GM23338 (cell line): ENCODE data around the gene RAP1GAP2. TPM values are rescaled to one million over a fixed set of nuclear protein-coding genes. Genes with fewer than 3 reads are reported as not detected.

Experiments
- EZH2 ChIP-seq: fragments of 200-600 bp; sonication (generic); IDR thresholded peaks from one replicate; pipeline ENCODE4 v1.8.0; 2017; ENCODE audit warnings: antibody characterized with exemption, mild to moderate bottlenecking, low read depth; ENCODE audit not compliant: unreplicated experiment
- EZH2phosphoT487 ChIP-seq: fragments of 200-600 bp; sonication (generic); IDR thresholded peaks from one replicate; pipeline ENCODE4 v1.8.1; 2018; ENCODE audit warnings: antibody characterized with exemption; ENCODE audit not compliant: unreplicated experiment
- JUNB ChIP-seq: IDR thresholded peaks from one replicate; pipeline ENCODE4 v1.6.1; 2016; ENCODE audit warnings: antibody characterized with exemption; ENCODE audit not compliant: unreplicated experiment
- ZNF114 ChIP-seq: fragments of 250-450 bp; sonication (Bioruptor Pico); IDR thresholded peaks from 2 replicates; pipeline ENCODE4 v1.5.0; 2020; ENCODE audit warnings: mild to moderate bottlenecking, moderate library complexity
- polyA plus RNA-seq: library from polyadenylated mRNA; unstranded; fragments of >200 nt; fragmentation: Nextera tagmentation; extraction: Ambion mirVana; gene quantifications from 2 replicates; pipeline ENCODE4 v1.2.1, GENCODE V29; 2016
- total RNA-seq: library from RNA; depleted of rRNA; stranded (reverse); fragments of >200 nt; shearing (Covaris generic); gene quantifications from 2 replicates; pipeline ENCODE4 v1.2.3, GENCODE V29; 2014
- TF ChIP-seq, protein P1 (sequence below): fragments of 250-450 bp; sonication (Bioruptor Pico); IDR thresholded peaks from 2 replicates; pipeline ENCODE4 v1.5.0; 2020; ENCODE audit warnings: mild to moderate bottlenecking, moderate library complexity
- TF ChIP-seq, protein P2 (sequence below): IDR thresholded peaks from one replicate; pipeline ENCODE4 v1.6.1; 2018; ENCODE audit warnings: antibody characterized with exemption; ENCODE audit not compliant: unreplicated experiment

RAP1GAP2 gene
- total and polyA plus RNA-seq, 2 experiments from 2014 or later, result 17.8 to 46.1 TPM

DNA sequence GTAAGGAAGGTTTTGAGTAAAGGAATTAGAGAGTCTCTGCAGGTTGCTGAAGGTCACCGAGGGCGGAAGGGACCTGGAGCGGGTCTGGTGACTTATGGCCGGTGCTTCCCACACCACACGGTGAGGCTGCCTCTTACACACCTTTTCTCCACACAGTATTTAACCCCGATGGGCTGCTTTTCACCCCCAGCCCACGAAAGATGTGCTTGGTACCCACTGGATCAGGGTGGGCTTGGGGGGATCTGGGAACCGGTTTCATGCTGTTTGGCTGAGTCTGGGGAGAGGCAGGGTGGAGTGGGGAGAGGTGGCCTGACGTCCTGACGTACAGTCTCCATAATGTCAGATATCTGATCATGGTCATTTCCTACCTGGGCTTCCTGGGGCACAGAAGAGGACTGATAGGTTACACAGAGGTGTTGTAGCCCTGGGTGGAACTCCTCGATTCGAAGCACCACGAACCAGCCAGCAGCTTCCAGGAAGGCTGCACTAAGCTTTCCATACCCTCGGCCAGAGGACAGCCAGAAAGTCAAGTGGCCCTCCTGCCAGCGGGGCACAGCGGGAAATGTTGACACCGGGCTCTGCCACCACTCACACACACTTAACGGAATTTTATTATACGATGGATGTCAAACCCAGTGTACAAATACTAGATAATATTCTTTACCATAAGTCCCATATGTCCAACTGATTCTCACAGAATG is 233.1 kb downstream of the RAP1GAP2 start (continued):
- TF ChIP-seq, protein P1, sequence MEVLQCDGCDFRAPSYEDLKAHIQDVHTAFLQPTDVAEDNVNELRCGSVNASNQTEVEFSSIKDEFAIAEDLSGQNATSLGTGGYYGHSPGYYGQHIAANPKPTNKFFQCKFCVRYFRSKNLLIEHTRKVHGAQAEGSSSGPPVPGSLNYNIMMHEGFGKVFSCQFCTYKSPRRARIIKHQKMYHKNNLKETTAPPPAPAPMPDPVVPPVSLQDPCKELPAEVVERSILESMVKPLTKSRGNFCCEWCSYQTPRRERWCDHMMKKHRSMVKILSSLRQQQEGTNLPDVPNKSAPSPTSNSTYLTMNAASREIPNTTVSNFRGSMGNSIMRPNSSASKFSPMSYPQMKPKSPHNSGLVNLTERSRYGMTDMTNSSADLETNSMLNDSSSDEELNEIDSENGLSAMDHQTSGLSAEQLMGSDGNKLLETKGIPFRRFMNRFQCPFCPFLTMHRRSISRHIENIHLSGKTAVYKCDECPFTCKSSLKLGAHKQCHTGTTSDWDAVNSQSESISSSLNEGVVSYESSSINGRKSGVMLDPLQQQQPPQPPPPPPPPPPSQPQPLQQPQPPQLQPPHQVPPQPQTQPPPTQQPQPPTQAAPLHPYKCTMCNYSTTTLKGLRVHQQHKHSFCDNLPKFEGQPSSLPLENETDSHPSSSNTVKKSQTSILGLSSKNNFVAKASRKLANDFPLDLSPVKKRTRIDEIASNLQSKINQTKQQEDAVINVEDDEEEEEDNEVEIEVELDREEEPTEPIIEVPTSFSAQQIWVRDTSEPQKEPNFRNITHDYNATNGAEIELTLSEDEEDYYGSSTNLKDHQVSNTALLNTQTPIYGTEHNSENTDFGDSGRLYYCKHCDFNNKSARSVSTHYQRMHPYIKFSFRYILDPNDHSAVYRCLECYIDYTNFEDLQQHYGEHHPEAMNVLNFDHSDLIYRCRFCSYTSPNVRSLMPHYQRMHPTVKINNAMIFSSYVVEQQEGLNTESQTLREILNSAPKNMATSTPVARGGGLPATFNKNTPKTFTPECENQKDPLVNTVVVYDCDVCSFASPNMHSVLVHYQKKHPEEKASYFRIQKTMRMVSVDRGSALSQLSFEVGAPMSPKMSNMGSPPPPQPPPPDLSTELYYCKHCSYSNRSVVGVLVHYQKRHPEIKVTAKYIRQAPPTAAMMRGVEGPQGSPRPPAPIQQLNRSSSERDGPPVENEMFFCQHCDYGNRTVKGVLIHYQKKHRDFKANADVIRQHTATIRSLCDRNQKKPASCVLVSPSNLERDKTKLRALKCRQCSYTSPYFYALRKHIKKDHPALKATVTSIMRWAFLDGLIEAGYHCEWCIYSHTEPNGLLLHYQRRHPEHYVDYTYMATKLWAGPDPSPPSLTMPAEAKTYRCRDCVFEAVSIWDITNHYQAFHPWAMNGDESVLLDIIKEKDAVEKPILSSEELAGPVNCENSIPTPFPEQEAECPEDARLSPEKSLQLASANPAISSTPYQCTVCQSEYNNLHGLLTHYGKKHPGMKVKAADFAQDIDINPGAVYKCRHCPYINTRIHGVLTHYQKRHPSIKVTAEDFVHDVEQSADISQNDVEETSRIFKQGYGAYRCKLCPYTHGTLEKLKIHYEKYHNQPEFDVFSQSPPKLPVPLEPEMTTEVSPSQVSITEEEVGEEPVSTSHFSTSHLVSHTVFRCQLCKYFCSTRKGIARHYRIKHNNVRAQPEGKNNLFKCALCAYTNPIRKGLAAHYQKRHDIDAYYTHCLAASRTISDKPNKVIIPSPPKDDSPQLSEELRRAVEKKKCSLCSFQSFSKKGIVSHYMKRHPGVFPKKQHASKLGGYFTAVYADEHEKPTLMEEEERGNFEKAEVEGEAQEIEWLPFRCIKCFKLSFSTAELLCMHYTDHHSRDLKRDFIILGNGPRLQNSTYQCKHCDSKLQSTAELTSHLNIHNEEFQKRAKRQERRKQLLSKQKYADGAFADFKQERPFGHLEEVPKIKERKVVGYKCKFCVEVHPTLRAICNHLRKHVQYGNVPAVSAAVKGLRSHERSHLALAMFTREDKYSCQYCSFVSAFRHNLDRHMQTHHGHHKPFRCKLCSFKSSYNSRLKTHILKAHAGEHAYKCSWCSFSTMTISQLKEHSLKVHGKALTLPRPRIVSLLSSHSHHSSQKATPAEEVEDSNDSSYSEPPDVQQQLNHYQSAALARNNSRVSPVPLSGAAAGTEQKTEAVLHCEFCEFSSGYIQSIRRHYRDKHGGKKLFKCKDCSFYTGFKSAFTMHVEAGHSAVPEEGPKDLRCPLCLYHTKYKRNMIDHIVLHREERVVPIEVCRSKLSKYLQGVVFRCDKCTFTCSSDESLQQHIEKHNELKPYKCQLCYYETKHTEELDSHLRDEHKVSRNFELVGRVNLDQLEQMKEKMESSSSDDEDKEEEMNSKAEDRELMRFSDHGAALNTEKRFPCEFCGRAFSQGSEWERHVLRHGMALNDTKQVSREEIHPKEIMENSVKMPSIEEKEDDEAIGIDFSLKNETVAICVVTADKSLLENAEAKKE (CRISPR knock-in tag), result no peak
- TF ChIP-seq JUNB, result no peak
- no peak for TF ChIP-seq EZH2
- TF ChIP-seq, protein P2, sequence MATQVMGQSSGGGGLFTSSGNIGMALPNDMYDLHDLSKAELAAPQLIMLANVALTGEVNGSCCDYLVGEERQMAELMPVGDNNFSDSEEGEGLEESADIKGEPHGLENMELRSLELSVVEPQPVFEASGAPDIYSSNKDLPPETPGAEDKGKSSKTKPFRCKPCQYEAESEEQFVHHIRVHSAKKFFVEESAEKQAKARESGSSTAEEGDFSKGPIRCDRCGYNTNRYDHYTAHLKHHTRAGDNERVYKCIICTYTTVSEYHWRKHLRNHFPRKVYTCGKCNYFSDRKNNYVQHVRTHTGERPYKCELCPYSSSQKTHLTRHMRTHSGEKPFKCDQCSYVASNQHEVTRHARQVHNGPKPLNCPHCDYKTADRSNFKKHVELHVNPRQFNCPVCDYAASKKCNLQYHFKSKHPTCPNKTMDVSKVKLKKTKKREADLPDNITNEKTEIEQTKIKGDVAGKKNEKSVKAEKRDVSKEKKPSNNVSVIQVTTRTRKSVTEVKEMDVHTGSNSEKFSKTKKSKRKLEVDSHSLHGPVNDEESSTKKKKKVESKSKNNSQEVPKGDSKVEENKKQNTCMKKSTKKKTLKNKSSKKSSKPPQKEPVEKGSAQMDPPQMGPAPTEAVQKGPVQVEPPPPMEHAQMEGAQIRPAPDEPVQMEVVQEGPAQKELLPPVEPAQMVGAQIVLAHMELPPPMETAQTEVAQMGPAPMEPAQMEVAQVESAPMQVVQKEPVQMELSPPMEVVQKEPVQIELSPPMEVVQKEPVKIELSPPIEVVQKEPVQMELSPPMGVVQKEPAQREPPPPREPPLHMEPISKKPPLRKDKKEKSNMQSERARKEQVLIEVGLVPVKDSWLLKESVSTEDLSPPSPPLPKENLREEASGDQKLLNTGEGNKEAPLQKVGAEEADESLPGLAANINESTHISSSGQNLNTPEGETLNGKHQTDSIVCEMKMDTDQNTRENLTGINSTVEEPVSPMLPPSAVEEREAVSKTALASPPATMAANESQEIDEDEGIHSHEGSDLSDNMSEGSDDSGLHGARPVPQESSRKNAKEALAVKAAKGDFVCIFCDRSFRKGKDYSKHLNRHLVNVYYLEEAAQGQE, result no peak
- no peak for TF ChIP-seq ZNF114 (CRISPR knock-in tag)
- TF ChIP-seq EZH2phosphoT487, result no peak
